Vagina (tissue), 2 donors: ENCODE data around the gene PNMA6F. TPM values are rescaled to one million over a fixed set of nuclear protein-coding genes. Genes with fewer than 3 reads are reported as not detected.
A peak's percentile ranks its signal among the peaks of the same experiment; 100 is the strongest.

Experiments
- DNase-seq, 2 donors: peaks; one replicate each; pipeline ENCODE4 v3.0.0-alpha.2; 2017; ENCODE audit errors: extremely low spot score in 2 of 2
- H3K27ac ChIP-seq: fragments of 200-600 bp; sonication (generic); one replicate; pipeline ENCODE4 v1.5.1; 2019
- H3K27me3 ChIP-seq: fragments of 200-600 bp; sonication (generic); one replicate; pipeline ENCODE4 v1.5.1; 2019
- H3K36me3 ChIP-seq, 2 donors: fragments of 200-600 bp; sonication (generic); one replicate each; pipeline ENCODE4 v1.5.1; 2017 to 2019
- H3K4me1 ChIP-seq: fragments of 200-600 bp; sonication (generic); one replicate; pipeline ENCODE4 v1.5.1; 2019
- H3K4me3 ChIP-seq, 2 donors: fragments of 200-600 bp; sonication (generic); 1 replicate in 1 of 2; 2 replicates in 1 of 2; pipeline ENCODE4 v1.5.1; 2016 to 2019
- H3K9me3 ChIP-seq: fragments of 200-600 bp; sonication (generic); one replicate; pipeline ENCODE4 v1.5.1; 2019
- POLR2A ChIP-seq, 2 donors: fragments of 450-650 bp; IDR thresholded peaks; one replicate each; pipeline ENCODE4 v1.6.1; 2017; ENCODE audit warnings: antibody characterized with exemption in 2 of 2, mild to moderate bottlenecking in 2 of 2, moderate library complexity in 2 of 2
- POLR2AphosphoS5 ChIP-seq, 2 donors: sonication (generic); formaldehyde crosslinking; IDR thresholded peaks; one replicate each; pipeline ENCODE4 v1.9.0; 2017; ENCODE audit warnings: antibody characterized with exemption in 2 of 2, mild to moderate bottlenecking in 2 of 2, low read depth in 1 of 2; ENCODE audit not compliant: insufficient read depth in 1 of 2
- intact Hi-C: fragments of 100-400 bp; cut with DNase I; formaldehyde crosslinking; loops from one replicate; pipeline ENCODE4 v1.15.1; 2023
- total RNA-seq: library from RNA; depleted of rRNA; stranded (reverse); fragments of >200 nt; gene quantifications from one replicate; pipeline ENCODE4 v1.2.3, GENCODE V29; 2016
- TF ChIP-seq, protein P1 (sequence below), 3 experiments: fragments of 450-650 bp in 2 of 3; fragments of 200-600 bp in 1 of 3; sonication (generic) in 1 of 3; IDR thresholded peaks; one replicate each; pipeline ENCODE4 v1.5.1; 2017 to 2019; ENCODE audit warnings: antibody characterized with exemption in 3 of 3, mild to moderate bottlenecking in 2 of 3, moderate library complexity in 2 of 3

Gene PNMA6F
- total RNA-seq, 1 donor from 2014 or later = not detected

DNA sequence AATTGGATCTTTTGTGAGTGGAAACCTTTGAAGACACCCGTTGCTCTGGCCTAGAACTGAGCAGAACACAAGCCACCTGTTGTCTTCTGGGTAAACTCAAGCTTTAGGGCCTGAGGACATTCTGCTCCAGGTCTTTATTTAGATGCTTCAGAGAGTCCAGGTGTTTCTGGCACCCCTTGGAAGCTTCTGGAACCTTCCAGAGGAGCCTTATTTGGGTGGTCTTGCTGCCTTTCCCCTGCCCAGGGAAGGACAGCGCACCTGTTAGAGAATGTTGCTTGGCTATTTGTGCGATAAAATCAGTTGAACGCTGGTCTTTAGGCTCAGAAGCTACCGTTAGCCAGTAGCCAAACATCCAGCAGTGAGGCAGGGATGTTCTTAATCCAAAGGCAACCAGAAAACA lies 15.4 kb upstream of the PNMA6F start:
- H3K9me3 ChIP-seq = no peaks in the 10 kb centered on the region
- no peak overlapping the region for H3K27ac ChIP-seq
- H3K27me3 ChIP-seq = no peaks in the 10 kb centered on the region
- H3K36me3 ChIP-seq = peaks cover 0 to 5% of the 10 kb centered on the region in 2 donors
- no peak overlapping the region for H3K4me3 ChIP-seq
- peaks cover 9% of the 10 kb centered on the region for H3K4me1 ChIP-seq
- intact Hi-C loops = no loop called here
- DNase-seq = no peak
- TF ChIP-seq, protein P1, sequence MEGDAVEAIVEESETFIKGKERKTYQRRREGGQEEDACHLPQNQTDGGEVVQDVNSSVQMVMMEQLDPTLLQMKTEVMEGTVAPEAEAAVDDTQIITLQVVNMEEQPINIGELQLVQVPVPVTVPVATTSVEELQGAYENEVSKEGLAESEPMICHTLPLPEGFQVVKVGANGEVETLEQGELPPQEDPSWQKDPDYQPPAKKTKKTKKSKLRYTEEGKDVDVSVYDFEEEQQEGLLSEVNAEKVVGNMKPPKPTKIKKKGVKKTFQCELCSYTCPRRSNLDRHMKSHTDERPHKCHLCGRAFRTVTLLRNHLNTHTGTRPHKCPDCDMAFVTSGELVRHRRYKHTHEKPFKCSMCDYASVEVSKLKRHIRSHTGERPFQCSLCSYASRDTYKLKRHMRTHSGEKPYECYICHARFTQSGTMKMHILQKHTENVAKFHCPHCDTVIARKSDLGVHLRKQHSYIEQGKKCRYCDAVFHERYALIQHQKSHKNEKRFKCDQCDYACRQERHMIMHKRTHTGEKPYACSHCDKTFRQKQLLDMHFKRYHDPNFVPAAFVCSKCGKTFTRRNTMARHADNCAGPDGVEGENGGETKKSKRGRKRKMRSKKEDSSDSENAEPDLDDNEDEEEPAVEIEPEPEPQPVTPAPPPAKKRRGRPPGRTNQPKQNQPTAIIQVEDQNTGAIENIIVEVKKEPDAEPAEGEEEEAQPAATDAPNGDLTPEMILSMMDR (IDR thresholded peaks at IDR 0.05) = no peak
- no peak for TF ChIP-seq POLR2A (IDR thresholded peaks at IDR 0.05)
- no peak for TF ChIP-seq POLR2AphosphoS5 (IDR thresholded peaks at IDR 0.05; ENCODE audit: insufficient read depth in 1 of 2, low read depth in 1 of 2)

DNA sequence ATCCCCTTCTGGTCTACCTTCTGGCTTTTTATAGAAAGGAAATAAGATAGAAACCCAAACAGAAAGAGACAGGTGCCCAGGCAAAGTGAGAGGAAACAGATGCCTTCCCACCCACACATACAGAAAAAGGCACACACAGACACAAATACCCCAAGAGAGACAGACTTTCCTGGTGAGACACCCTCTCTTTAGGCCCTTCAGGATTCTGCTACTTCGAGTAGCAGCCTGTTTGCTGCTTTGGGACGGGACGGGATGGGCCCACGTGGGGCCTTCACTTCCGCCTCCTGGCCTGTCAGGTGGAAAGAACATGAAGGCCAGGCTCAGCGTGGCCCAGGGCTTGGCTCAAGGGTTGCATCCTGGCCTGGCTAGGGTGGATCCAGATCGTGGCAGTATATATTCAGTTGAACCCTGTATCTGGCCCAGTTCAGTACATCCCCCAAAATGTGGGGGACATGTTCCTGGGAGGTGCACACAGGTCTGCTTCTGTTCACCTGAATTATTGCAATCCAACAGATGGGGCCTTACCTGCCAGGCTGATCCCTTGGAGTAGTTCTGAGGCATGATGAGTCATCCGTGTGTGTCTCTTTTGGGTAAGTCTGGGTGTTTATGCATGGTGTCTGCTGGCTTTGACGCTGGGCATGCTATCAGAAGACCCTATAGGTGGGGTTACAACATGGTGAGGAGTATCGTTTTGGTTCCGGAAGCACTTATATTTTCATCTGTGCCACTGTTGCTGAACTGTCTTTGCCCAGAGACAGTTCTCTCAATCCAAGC lies 14.7 kb upstream of the PNMA6F start:
- TF ChIP-seq POLR2A (IDR thresholded peaks at IDR 0.05) (no peak), POLR2AphosphoS5 (IDR thresholded peaks at IDR 0.05; ENCODE audit: insufficient read depth in 1 of 2, low read depth in 1 of 2) (no peak)
- TF ChIP-seq, protein P1 (IDR thresholded peaks at IDR 0.05) = no peak
- no peak for DNase-seq
- no peaks in the 10 kb centered on the region for H3K9me3 ChIP-seq
- H3K27ac ChIP-seq = no peak overlapping the region
- peaks cover 0 to under 1% of the 10 kb centered on the region in 2 donors for H3K36me3 ChIP-seq
- H3K27me3 ChIP-seq = no peaks in the 10 kb centered on the region
- H3K4me3 ChIP-seq = no peak overlapping the region
- peaks cover 9% of the 10 kb centered on the region for H3K4me1 ChIP-seq
- intact Hi-C loops = no loop called here

DNA sequence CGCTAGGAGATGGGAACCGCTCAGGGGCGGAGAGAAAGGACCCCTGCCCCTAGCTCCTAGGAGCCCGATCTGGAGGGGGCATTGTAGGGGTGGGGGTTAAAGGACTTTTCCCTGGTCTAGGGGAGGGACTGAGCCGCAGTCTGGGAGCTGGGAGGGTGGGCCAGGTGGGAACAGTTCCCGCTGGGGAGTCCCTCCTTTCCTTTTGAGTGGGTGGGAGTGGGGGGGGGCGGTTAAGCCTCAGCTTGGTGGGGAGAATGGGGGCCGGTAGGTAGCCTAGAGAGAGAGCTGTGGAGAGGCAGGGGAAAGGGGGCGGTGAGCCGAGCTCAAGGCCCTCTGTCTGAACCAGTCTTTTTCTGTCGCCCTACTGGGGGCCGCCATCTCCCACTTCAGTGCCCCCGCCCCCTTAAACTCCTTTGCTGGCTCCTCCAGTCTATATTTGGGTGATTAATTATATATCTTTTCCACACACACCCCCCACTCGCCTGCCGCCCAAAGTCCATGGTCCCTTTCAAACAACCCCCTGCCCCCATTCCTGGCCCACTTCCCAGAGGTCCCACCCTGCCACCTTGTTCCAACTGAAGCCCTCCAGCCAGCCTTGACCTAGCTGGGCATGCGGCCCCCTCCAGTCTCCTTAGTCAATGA lies 13.2 kb upstream of the PNMA6F start:
- TF ChIP-seq POLR2AphosphoS5 (IDR thresholded peaks at IDR 0.05; ENCODE audit: insufficient read depth in 1 of 2, low read depth in 1 of 2) = no peak
- TF ChIP-seq, protein P1 (IDR thresholded peaks at IDR 0.05) = no peak
- TF ChIP-seq POLR2A (IDR thresholded peaks at IDR 0.05) = no peak
- Histone ChIP-seq H3K27ac (no peak overlapping the region), H3K4me1 (peaks cover 9% of the 10 kb centered on the region)

DNA sequence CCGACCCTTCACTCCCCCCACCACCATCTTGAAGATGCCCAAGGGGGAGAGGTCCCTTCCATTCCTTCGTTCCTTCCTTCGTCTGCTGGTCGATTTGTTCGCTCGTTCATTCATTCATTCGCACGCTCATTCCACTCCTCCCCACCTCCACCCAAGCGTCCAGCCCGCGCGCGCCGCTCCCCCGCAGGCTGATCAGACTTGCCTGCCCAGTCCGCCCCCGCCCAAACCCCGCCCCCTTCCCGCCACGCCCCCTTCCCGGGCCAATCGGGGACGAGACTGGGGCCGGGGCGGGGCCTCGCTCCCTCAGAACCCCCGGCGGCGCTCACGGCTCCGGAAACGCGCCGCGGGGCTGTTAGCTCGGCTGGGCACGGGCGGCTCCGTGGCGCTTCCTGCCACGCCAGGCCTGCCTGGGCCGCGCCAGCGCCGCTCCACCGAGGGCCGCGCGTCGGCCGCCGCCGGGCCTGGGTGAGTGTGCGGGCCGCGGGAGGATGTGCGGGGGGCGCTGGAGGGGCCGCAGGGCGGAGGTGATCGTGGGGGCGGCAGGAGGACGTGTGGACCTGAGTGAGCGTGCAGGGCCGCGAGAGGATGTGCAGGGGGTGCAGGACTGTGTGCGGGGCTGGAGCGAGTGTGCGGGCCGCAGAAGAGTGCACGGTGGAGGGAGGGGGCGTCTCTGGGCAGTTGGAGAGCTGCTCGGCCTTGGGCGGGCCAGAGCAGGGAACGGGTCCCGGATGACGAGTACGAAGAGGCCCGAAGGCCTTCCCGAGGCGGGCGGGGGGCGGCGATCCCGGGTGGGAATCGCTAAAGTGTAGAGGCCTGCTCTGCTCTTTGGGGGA lies 12.5 kb upstream of the PNMA6F start, which contains the start of gene ZNF275:
Gene ZNF275, plus strand, starts transcription at position 333 of the 833 bp plus-strand sequence. CDS start 2,527 bp downstream, outside the sequence.
- peaks cover 9% of the 10 kb centered on the region for H3K4me1 ChIP-seq
- H3K9me3 ChIP-seq = no peaks in the 10 kb centered on the region
- intact Hi-C loops = no loop called here
- H3K36me3 ChIP-seq = no peaks in the 10 kb centered on the region
- H3K4me3 ChIP-seq = peak within 1 kb of the TSS; percentile 63 to 65
- peak; percentile 86 to 89 for DNase-seq
- TF ChIP-seq POLR2AphosphoS5 (IDR thresholded peaks at IDR 0.05; ENCODE audit: insufficient read depth in 1 of 2, low read depth in 1 of 2) (peak in 1 of 2 donors; percentile 29), POLR2A (IDR thresholded peaks at IDR 0.05) (peak in 1 of 2 donors; percentile 10)
- TF ChIP-seq, protein P1 (IDR thresholded peaks at IDR 0.05) = no peak
- H3K27me3 ChIP-seq = no peaks in the 10 kb centered on the region
- H3K27ac ChIP-seq = no peak within 1 kb of the TSS

More for the DNA sequence above, 13.2 kb upstream of the PNMA6F start:
- intact Hi-C loops = no loop called here
- no peaks in the 10 kb centered on the region for H3K36me3 ChIP-seq
- no peaks in the 10 kb centered on the region for H3K9me3 ChIP-seq
- peak in 1 of 2 donors; percentile 76 for DNase-seq
- H3K4me3 ChIP-seq = peak overlapping the region; percentile 63 to 65
- no peaks in the 10 kb centered on the region for H3K27me3 ChIP-seq
